ENCODE data around the gene ZNF772.
"Not testable (repeated sequence)": the region's sequence is repeated elsewhere in the genome, so short reads cannot be mapped to it uniquely, and the experiment has no call there.

ZNF772 gene

GRCh38 chr19:57477191-57478008, at the start of gene ZNF772:
TSS of gene ZNF772 (minus strand) at chr19:57477566. CDS start at chr19:57477309, 257 bp downstream.
- peak; percentile 76 to 79 for DNase-seq (ENCODE audit: low read depth in 2 of 2)

- DNase-seq (ENCODE audit: low read depth in 2 of 2) = not testable (repeated sequence)
These were observed 40.7 kb upstream of the ZNF772 start for GRCh38 chr19:57518021-57518420.

- DNase-seq (ENCODE audit: low read depth in 2 of 2) = no peak
These were observed 37.9 kb upstream of the ZNF772 start for GRCh38 chr19:57515255-57515654.

GRCh38 chr19:57512845-57513244, 35.5 kb upstream of the ZNF772 start:
- no peak for DNase-seq (ENCODE audit: low read depth in 2 of 2)

GRCh38 chr19:57511484-57511883, 34.1 kb upstream of the ZNF772 start:
- no peak for DNase-seq (ENCODE audit: low read depth in 2 of 2)

- DNase-seq (ENCODE audit: low read depth in 2 of 2) = no peak
These were observed 28.8 kb upstream of the ZNF772 start for GRCh38 chr19:57506163-57506562.

- DNase-seq (ENCODE audit: low read depth in 2 of 2) = peak in 1 of 2 experiments; percentile 21
These were observed 23.0 kb upstream of the ZNF772 start for GRCh38 chr19:57500400-57500799.

GRCh38 chr19:57499680-57500395, 22.5 kb upstream of the ZNF772 start, which contains the start of gene ZNF773:
TSS of gene ZNF773 (plus strand) at chr19:57499938. CDS start at chr19:57500081, 143 bp downstream.
- DNase-seq (ENCODE audit: low read depth in 2 of 2) = peak; percentile 83 to 84

- DNase-seq (ENCODE audit: low read depth in 2 of 2) = not testable (repeated sequence)
These were observed 21.9 kb upstream of the ZNF772 start for GRCh38 chr19:57499332-57499679.

- not testable (repeated sequence) for DNase-seq (ENCODE audit: low read depth in 2 of 2)
These were observed 10.9 kb upstream of the ZNF772 start for GRCh38 chr19:57488299-57488644.

- DNase-seq (ENCODE audit: low read depth in 2 of 2) = peak; percentile 58 to 59
These were observed 10.3 kb upstream of the ZNF772 start, which contains the start of gene ZNF419 for GRCh38 chr19:57487477-57488298. TSS of gene ZNF419 (plus strand) at chr19:57487750. CDS start at chr19:57487951, 201 bp downstream.

GRCh38 chr19:57473646-57474045, 3.7 kb downstream of the ZNF772 start:
- DNase-seq (ENCODE audit: low read depth in 2 of 2) = no peak

- DNase-seq (ENCODE audit: low read depth in 2 of 2) = no peak
These were observed 10.9 kb downstream of the ZNF772 start for GRCh38 chr19:57466489-57466888.

- DNase-seq (ENCODE audit: low read depth in 2 of 2) = no peak
These were observed 11.5 kb downstream of the ZNF772 start for GRCh38 chr19:57465680-57466381.

- no peak for DNase-seq (ENCODE audit: low read depth in 2 of 2)
These were observed 25.1 kb downstream of the ZNF772 start for GRCh38 chr19:57452307-57452706.

- DNase-seq (ENCODE audit: low read depth in 2 of 2) = no peak
These were observed 34.2 kb downstream of the ZNF772 start for GRCh38 chr19:57443121-57443696.

- DNase-seq (ENCODE audit: low read depth in 2 of 2) = no peak
These were observed 35.2 kb downstream of the ZNF772 start for GRCh38 chr19:57441979-57442752.

- no peak for DNase-seq (ENCODE audit: low read depth in 2 of 2)
These were observed 38.4 kb downstream of the ZNF772 start for GRCh38 chr19:57438925-57439324.

- DNase-seq (ENCODE audit: low read depth in 2 of 2) = no peak
These were observed 39.4 kb downstream of the ZNF772 start for GRCh38 chr19:57437931-57438330.

GRCh38 chr19:57436417-57436816, 40.9 kb downstream of the ZNF772 start:
- DNase-seq (ENCODE audit: low read depth in 2 of 2) = no peak

Measured in fibroblast of skin of left biceps (primary cell).